MM.1S (cell line): ENCODE results near the gene ST6GAL1.
"Not testable (repeated sequence)": the region's sequence is repeated elsewhere in the genome, so short reads cannot be mapped to it uniquely, and the experiment has no call there.

Experiments
- CTCF ChIP-seq: fragments of 300-600 bp; sonication (generic); IDR thresholded peaks from 2 replicates; pipeline ENCODE4 v1.5.1; 2016; ENCODE audit warnings: antibody characterized with exemption, low read length, mixed read lengths
- EZH2 ChIP-seq: fragments of 300-600 bp; sonication (generic); optimal IDR thresholded peaks from 2 replicates; pipeline ENCODE3; 2017; ENCODE audit warnings: low read depth, mild to moderate bottlenecking, antibody characterized with exemption, low read length, mixed read lengths
- EZH2phosphoT487 ChIP-seq: fragments of 300-600 bp; sonication (generic); IDR thresholded peaks from 2 replicates; pipeline ENCODE4 v1.6.1; 2018; ENCODE audit warnings: antibody characterized with exemption, low read length

- not testable (repeated sequence) for TF ChIP-seq EZH2, CTCF, EZH2phosphoT487
Observed at GRCh38 chr3:186887507-186887938, 42.8 kb upstream of the ST6GAL1 start.
